Activated B cell treated with CpG ODN at 0.5 μM for 24 hours (primary cell): ENCODE data around the gene ALMS1. TPM values are rescaled to one million over a fixed set of nuclear protein-coding genes. Genes with fewer than 3 reads are reported as not detected.
"Not testable (repeated sequence)": the region's sequence is repeated elsewhere in the genome, so short reads cannot be mapped to it uniquely, and the experiment has no call there.

Experiments used
- ATAC-seq: fragments of 200-7000 bp; cut with Tn5 transposase; one replicate; pipeline ENCODE4 v1.10.0; 2021; ENCODE audit warnings: low read depth, mild to moderate bottlenecking, moderate library complexity
- CTCF ChIA-PET: fragments of 350-600 bp; sonication (Branson Sonifier 250); formaldehyde crosslinking; loops from one replicate; lab custom pipeline; 2021; ENCODE audit warnings: antibody characterized with exemption; lab: Charles Lee
- POLR2A ChIA-PET: fragments of 350-600 bp; sonication (Branson Sonifier 250); formaldehyde crosslinking; loops from one replicate; lab custom pipeline; 2021; ENCODE audit warnings: antibody characterized with exemption; lab: Charles Lee
- DNase-seq: peaks from one replicate; pipeline ENCODE4 v3.0.0; 2022
- H3K27ac Mint-ChIP-seq: one replicate; pipeline ENCODE4 v1.8.0; 2020; ENCODE audit warnings: mixed read lengths
- H3K27me3 Mint-ChIP-seq: one replicate; pipeline ENCODE4 v1.8.0; 2021; ENCODE audit warnings: mixed read lengths
- H3K36me3 Mint-ChIP-seq: one replicate; pipeline ENCODE4 v1.8.0; 2021; ENCODE audit warnings: low read depth, mixed read lengths
- H3K4me1 Mint-ChIP-seq: one replicate; pipeline ENCODE4 v1.8.0; 2021; ENCODE audit warnings: mixed read lengths
- H3K4me3 Mint-ChIP-seq: one replicate; pipeline ENCODE4 v1.8.0; 2020; ENCODE audit warnings: mild to moderate bottlenecking, mixed read lengths
- H3K9me3 Mint-ChIP-seq: one replicate; pipeline ENCODE4 v1.8.0; 2020; ENCODE audit warnings: mixed read lengths
- intact Hi-C: fragments of 100-400 bp; cut with micrococcal nuclease; formaldehyde crosslinking; loops from one replicate; pipeline ENCODE4 v1.15.1; 2024
- total RNA-seq: library from RNA; stranded (reverse); gene quantifications from 2 replicates; pipeline ENCODE4 v1.2.3, GENCODE V29; 2022
- TF ChIP-seq, protein P1 (sequence below): fragments of 200-600 bp; IDR thresholded peaks from one replicate; pipeline ENCODE4 v1.8.0; 2022; ENCODE audit warnings: antibody characterized with exemption, mild to moderate bottlenecking

ALMS1 gene
- total RNA-seq, 1 donor from 2014 or later, result 20.1 TPM

DNA sequence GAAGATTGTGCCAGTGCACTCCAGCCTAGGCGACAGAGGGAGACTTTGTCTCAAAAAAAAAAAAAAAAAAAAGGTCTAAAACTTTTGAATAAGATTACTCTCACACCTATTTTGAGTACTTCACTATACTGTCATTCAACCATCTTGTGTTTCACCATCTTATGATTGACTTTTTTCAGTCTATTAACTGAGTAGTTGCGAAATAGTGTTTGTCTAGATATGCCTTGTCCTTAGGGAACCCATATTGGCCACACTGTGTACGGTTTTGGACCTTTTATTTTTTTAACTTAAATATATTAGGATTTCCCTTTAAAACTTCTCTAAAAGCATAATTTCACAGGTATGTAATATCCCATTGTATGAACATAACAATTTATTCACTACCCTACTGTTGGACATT is 72.3 kb downstream of the ALMS1 start:
- POLR2A ChIA-PET, result no interaction called here
- CTCF ChIA-PET, result no interaction called here
- Mint-ChIP-seq H3K4me3 (no peak overlapping the region), H3K27ac (no peak overlapping the region), H3K36me3 (peaks cover 30% of the 10 kb centered on the region), H3K4me1 (no peaks in the 10 kb centered on the region), H3K9me3 (no peaks in the 10 kb centered on the region), H3K27me3 (no peaks in the 10 kb centered on the region)
- intact Hi-C loops, result no loop called here
- ATAC-seq, result no peak
- no peak for DNase-seq
- TF ChIP-seq, protein P1, sequence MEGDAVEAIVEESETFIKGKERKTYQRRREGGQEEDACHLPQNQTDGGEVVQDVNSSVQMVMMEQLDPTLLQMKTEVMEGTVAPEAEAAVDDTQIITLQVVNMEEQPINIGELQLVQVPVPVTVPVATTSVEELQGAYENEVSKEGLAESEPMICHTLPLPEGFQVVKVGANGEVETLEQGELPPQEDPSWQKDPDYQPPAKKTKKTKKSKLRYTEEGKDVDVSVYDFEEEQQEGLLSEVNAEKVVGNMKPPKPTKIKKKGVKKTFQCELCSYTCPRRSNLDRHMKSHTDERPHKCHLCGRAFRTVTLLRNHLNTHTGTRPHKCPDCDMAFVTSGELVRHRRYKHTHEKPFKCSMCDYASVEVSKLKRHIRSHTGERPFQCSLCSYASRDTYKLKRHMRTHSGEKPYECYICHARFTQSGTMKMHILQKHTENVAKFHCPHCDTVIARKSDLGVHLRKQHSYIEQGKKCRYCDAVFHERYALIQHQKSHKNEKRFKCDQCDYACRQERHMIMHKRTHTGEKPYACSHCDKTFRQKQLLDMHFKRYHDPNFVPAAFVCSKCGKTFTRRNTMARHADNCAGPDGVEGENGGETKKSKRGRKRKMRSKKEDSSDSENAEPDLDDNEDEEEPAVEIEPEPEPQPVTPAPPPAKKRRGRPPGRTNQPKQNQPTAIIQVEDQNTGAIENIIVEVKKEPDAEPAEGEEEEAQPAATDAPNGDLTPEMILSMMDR, result no peak

DNA sequence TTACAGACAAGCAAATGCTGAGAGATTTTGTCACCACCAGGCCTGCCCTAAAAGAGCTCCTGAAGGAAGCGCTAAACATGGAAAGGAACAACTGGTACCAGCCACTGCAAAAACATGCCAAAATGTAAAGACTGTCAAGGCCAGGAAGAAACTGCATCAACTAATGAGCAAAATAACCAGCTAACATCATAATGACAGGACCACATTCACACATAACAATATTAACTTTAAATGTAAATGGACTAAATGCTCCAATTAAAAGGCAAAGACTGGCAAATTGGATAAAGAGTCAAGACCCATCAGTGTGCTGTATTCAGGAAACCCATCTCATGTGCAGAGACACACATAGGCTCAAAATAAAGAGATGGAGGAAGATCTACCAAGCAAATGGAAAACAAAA is 76.8 kb downstream of the ALMS1 start:
- H3K27ac Mint-ChIP-seq, H3K4me1 Mint-ChIP-seq, DNase-seq, ATAC-seq, H3K4me3 Mint-ChIP-seq, H3K9me3 Mint-ChIP-seq, POLR2A ChIA-PET, CTCF ChIA-PET, H3K27me3 Mint-ChIP-seq, intact Hi-C loops: not testable (repeated sequence)
- H3K36me3 Mint-ChIP-seq, result peaks cover 17% of the 10 kb centered on the region

DNA sequence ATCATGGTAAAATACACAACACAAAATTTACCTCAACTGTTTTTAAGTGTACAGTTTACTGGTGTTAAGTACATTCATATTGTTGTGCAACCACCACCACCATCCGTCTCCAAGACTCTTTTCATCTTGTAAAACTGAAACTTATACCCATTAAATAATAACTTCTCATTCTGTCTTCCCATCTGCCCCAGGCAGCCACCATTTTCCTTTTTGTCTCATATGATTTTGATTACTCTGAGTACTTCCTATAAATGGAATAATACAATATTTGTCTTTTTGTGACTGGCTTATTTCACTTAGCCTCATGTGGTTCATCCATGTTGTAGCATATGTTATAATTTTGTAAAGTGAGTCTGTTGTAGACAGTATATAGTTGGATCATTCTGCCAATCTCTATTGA is 82.7 kb downstream of the ALMS1 start:
- H3K27me3 Mint-ChIP-seq, result no peaks in the 10 kb centered on the region
- TF ChIP-seq, protein P1, result no peak
- ATAC-seq, result no peak
- H3K9me3 Mint-ChIP-seq, result no peaks in the 10 kb centered on the region
- DNase-seq, result no peak
- intact Hi-C loops, result no loop called here
- no peaks in the 10 kb centered on the region for H3K4me1 Mint-ChIP-seq
- ChIA-PET CTCF (no interaction called here), POLR2A (no interaction called here)
- H3K36me3 Mint-ChIP-seq, result no peaks in the 10 kb centered on the region
- H3K27ac Mint-ChIP-seq, result no peak overlapping the region
- no peak overlapping the region for H3K4me3 Mint-ChIP-seq

DNA sequence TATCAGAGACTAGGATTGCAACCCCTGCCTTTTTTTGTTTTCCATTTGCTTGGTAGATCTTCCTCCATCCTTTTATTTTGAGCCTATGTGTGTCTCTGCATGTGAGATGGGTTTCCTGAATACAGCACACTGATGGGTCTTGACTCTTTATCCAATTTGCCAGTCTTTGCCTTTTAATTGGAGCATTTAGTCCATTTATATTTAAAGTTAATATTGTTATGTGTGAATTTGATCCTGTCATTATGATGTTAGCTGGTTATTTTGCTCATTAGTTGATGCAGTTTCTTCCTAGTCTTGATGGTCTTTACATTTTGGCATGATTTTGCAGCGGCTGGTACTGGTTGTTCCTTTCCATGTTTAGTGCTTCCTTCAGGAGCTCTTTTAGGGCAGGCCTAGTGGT is 98.2 kb downstream of the ALMS1 start:
- CTCF ChIA-PET, H3K4me1 Mint-ChIP-seq, POLR2A ChIA-PET, H3K9me3 Mint-ChIP-seq, H3K27ac Mint-ChIP-seq, H3K27me3 Mint-ChIP-seq, intact Hi-C loops, ATAC-seq, H3K4me3 Mint-ChIP-seq, DNase-seq: not testable (repeated sequence)
- H3K36me3 Mint-ChIP-seq, result peaks cover 30% of the 10 kb centered on the region

DNA sequence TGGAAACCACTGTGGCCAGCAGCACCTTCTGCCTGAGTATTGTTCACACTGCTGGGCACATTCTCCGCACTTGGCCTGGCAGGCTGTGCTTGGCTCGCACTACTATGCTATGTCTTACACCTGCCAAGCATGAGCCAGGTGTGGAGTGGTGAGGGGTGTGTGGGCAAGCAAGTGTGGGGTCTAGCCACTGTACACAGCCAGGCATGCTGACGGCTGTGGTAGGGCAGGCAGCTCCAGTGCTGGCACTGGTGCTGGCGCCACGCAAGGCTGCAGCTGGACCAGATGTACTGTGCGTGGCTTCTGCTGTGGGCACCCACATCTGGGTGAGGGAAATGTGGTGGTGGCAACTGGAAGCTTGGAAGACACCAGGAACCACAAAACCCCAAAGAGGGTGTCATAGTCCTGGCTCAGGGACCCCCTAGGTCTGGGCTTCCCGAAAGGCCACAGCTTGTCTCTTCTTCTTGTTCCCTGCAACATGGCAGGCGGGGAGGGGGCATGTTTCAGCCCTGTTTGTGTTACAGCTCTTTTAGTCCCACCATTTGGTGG is 101.5 kb downstream of the ALMS1 start:
- POLR2A ChIA-PET, result no interaction called here
- TF ChIP-seq, protein P1, result no peak
- no peaks in the 10 kb centered on the region for H3K27me3 Mint-ChIP-seq
- peaks cover 4% of the 10 kb centered on the region for H3K9me3 Mint-ChIP-seq
- H3K27ac Mint-ChIP-seq, result no peak overlapping the region
- no peaks in the 10 kb centered on the region for H3K4me1 Mint-ChIP-seq
- ATAC-seq (no peak), DNase-seq (no peak)
- peaks cover 52% of the 10 kb centered on the region for H3K36me3 Mint-ChIP-seq
- H3K4me3 Mint-ChIP-seq, result no peak overlapping the region
- CTCF ChIA-PET, result no interaction called here
- intact Hi-C loops, result no loop called here

DNA sequence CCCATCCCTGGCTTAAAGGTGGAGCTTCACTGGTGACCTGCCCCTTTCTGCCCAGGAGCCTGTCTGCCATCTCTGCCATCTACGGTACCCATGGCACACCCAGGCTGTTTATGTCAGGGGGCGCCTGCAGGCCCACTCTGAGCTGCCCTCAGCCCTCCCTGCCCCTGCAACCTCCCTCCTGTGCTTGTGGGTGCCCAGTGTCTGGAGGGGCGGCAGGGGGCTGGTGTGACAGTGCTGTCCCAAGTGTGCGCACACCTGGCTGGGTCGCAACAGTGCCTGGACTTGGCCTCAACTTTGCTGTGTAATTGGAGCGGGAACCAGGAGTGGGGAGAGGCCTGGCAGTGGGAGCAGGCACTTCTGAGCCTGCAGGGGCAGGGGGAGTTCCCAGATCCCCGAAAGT is 102.4 kb downstream of the ALMS1 start:
- H3K36me3 Mint-ChIP-seq, result peaks cover 52% of the 10 kb centered on the region
- peaks cover 4% of the 10 kb centered on the region for H3K9me3 Mint-ChIP-seq
- no peaks in the 10 kb centered on the region for H3K27me3 Mint-ChIP-seq
- DNase-seq, result no peak
- ChIA-PET POLR2A (no interaction called here), CTCF (no interaction called here)
- no peak overlapping the region for H3K4me3 Mint-ChIP-seq
- H3K27ac Mint-ChIP-seq, result no peak overlapping the region
- TF ChIP-seq, protein P1, result no peak
- intact Hi-C loops, result no loop called here
- ATAC-seq, result no peak
- no peaks in the 10 kb centered on the region for H3K4me1 Mint-ChIP-seq
